ENCODE data around the gene NEK1.

NEK1 gene

GRCh38 chr4:169617306-169617705, 4.9 kb upstream of the NEK1 start:
- H3K27me3 ChIP-seq (ENCODE audit: control insufficient read depth, insufficient read depth, low read length), result no peaks in the 10 kb centered on the region
- H3K27ac ChIP-seq (ENCODE audit: low read depth, low read length), result no peak overlapping the region
- H3K9me3 ChIP-seq (ENCODE audit: control insufficient read depth, insufficient read depth, low read length), result no peaks in the 10 kb centered on the region
- no peaks in the 10 kb centered on the region for H3K36me3 ChIP-seq (ENCODE audit: control insufficient read depth, insufficient read depth, low read length)
- H3K4me3 ChIP-seq (ENCODE audit: low read depth, low read length), result no peak overlapping the region
- no peak overlapping the region for H3K9ac ChIP-seq (ENCODE audit: low read depth, low read length)
- H3K4me1 ChIP-seq (ENCODE audit: control insufficient read depth, insufficient read depth, low read length), result peaks cover 14% of the 10 kb centered on the region; the same call in 1 of the 2 replicates

GRCh38 chr4:169616846-169617245, 4.5 kb upstream of the NEK1 start:
- Histone ChIP-seq H3K4me3 (ENCODE audit: low read depth, low read length) (no peak overlapping the region), H3K27me3 (ENCODE audit: control insufficient read depth, insufficient read depth, low read length) (no peaks in the 10 kb centered on the region), H3K9me3 (ENCODE audit: control insufficient read depth, insufficient read depth, low read length) (no peaks in the 10 kb centered on the region), H3K36me3 (ENCODE audit: control insufficient read depth, insufficient read depth, low read length) (no peaks in the 10 kb centered on the region), H3K4me1 (ENCODE audit: control insufficient read depth, insufficient read depth, low read length) (peaks cover 9% of the 10 kb centered on the region; the same call in 1 of the 2 replicates), H3K9ac (ENCODE audit: low read depth, low read length) (no peak overlapping the region), H3K27ac (ENCODE audit: low read depth, low read length) (no peak overlapping the region)

GRCh38 chr4:169615467-169616106, 3.2 kb upstream of the NEK1 start:
- H3K4me3 ChIP-seq (ENCODE audit: low read depth, low read length), result no peak overlapping the region
- no peaks in the 10 kb centered on the region for H3K27me3 ChIP-seq (ENCODE audit: control insufficient read depth, insufficient read depth, low read length)
- peaks cover 13% of the 10 kb centered on the region; the same call in 1 of the 2 replicates for H3K4me1 ChIP-seq (ENCODE audit: control insufficient read depth, insufficient read depth, low read length)
- no peak overlapping the region for H3K9ac ChIP-seq (ENCODE audit: low read depth, low read length)
- H3K36me3 ChIP-seq (ENCODE audit: control insufficient read depth, insufficient read depth, low read length), result no peaks in the 10 kb centered on the region
- H3K27ac ChIP-seq (ENCODE audit: low read depth, low read length), result no peak overlapping the region
- H3K9me3 ChIP-seq (ENCODE audit: control insufficient read depth, insufficient read depth, low read length), result no peaks in the 10 kb centered on the region

GRCh38 chr4:169612871-169613859, 782 bp upstream of the NEK1 start:
- Histone ChIP-seq H3K36me3 (ENCODE audit: control insufficient read depth, insufficient read depth, low read length) (no peaks in the 10 kb centered on the region), H3K27ac (ENCODE audit: low read depth, low read length) (peak overlapping the region; percentile 96), H3K9me3 (ENCODE audit: control insufficient read depth, insufficient read depth, low read length) (no peaks in the 10 kb centered on the region), H3K4me1 (ENCODE audit: control insufficient read depth, insufficient read depth, low read length) (peaks cover 13% of the 10 kb centered on the region; the same call in 1 of the 2 replicates), H3K27me3 (ENCODE audit: control insufficient read depth, insufficient read depth, low read length) (no peaks in the 10 kb centered on the region), H3K4me3 (ENCODE audit: low read depth, low read length) (peak overlapping the region; percentile 94), H3K9ac (ENCODE audit: low read depth, low read length) (peak overlapping the region; percentile 49; the same call in 1 of the 2 replicates)

- Histone ChIP-seq H3K4me3 (ENCODE audit: low read depth, low read length) (peak overlapping the region; percentile 94), H3K9ac (ENCODE audit: low read depth, low read length) (no peak overlapping the region), H3K27ac (ENCODE audit: low read depth, low read length) (no peak overlapping the region)
Measured at GRCh38 chr4:169611157-169611556, 1.2 kb downstream of the NEK1 start.

GRCh38 chr4:169604903-169605331, 7.5 kb downstream of the NEK1 start:
- H3K36me3 ChIP-seq (ENCODE audit: control insufficient read depth, insufficient read depth, low read length), result peaks cover 16% of the 10 kb centered on the region; the same call in 1 of the 2 replicates
- no peaks in the 10 kb centered on the region for H3K9me3 ChIP-seq (ENCODE audit: control insufficient read depth, insufficient read depth, low read length)
- H3K27ac ChIP-seq (ENCODE audit: low read depth, low read length), result no peak overlapping the region
- no peaks in the 10 kb centered on the region for H3K27me3 ChIP-seq (ENCODE audit: control insufficient read depth, insufficient read depth, low read length)
- H3K9ac ChIP-seq (ENCODE audit: low read depth, low read length), result no peak overlapping the region
- no peak overlapping the region for H3K4me3 ChIP-seq (ENCODE audit: low read depth, low read length)
- H3K4me1 ChIP-seq (ENCODE audit: control insufficient read depth, insufficient read depth, low read length), result no peaks in the 10 kb centered on the region

More at GRCh38 chr4:169611157-169611556, 1.2 kb downstream of the NEK1 start:
- Histone ChIP-seq H3K36me3 (ENCODE audit: control insufficient read depth, insufficient read depth, low read length) (no peaks in the 10 kb centered on the region), H3K4me1 (ENCODE audit: control insufficient read depth, insufficient read depth, low read length) (peaks cover 13% of the 10 kb centered on the region; the same call in 1 of the 2 replicates), H3K27me3 (ENCODE audit: control insufficient read depth, insufficient read depth, low read length) (no peaks in the 10 kb centered on the region), H3K9me3 (ENCODE audit: control insufficient read depth, insufficient read depth, low read length) (no peaks in the 10 kb centered on the region)

GRCh38 chr4:169604131-169604900, 8.1 kb downstream of the NEK1 start:
- Histone ChIP-seq H3K4me3 (ENCODE audit: low read depth, low read length) (no peak overlapping the region), H3K4me1 (ENCODE audit: control insufficient read depth, insufficient read depth, low read length) (no peaks in the 10 kb centered on the region), H3K36me3 (ENCODE audit: control insufficient read depth, insufficient read depth, low read length) (peaks cover 16% of the 10 kb centered on the region; the same call in 1 of the 2 replicates), H3K27ac (ENCODE audit: low read depth, low read length) (no peak overlapping the region), H3K9me3 (ENCODE audit: control insufficient read depth, insufficient read depth, low read length) (no peaks in the 10 kb centered on the region), H3K27me3 (ENCODE audit: control insufficient read depth, insufficient read depth, low read length) (no peaks in the 10 kb centered on the region), H3K9ac (ENCODE audit: low read depth, low read length) (no peak overlapping the region)

GRCh38 chr4:169603312-169603711, 9.1 kb downstream of the NEK1 start:
- Histone ChIP-seq H3K4me3 (ENCODE audit: low read depth, low read length) (no peak overlapping the region), H3K9me3 (ENCODE audit: control insufficient read depth, insufficient read depth, low read length) (no peaks in the 10 kb centered on the region), H3K4me1 (ENCODE audit: control insufficient read depth, insufficient read depth, low read length) (no peaks in the 10 kb centered on the region), H3K9ac (ENCODE audit: low read depth, low read length) (no peak overlapping the region), H3K27me3 (ENCODE audit: control insufficient read depth, insufficient read depth, low read length) (no peaks in the 10 kb centered on the region), H3K36me3 (ENCODE audit: control insufficient read depth, insufficient read depth, low read length) (peaks cover 22% of the 10 kb centered on the region; the same call in 1 of the 2 replicates), H3K27ac (ENCODE audit: low read depth, low read length) (no peak overlapping the region)

- Histone ChIP-seq H3K36me3 (ENCODE audit: control insufficient read depth, insufficient read depth, low read length) (peaks cover 23% of the 10 kb centered on the region), H3K27ac (ENCODE audit: low read depth, low read length) (no peak overlapping the region), H3K27me3 (ENCODE audit: control insufficient read depth, insufficient read depth, low read length) (no peaks in the 10 kb centered on the region), H3K4me1 (ENCODE audit: control insufficient read depth, insufficient read depth, low read length) (no peaks in the 10 kb centered on the region), H3K9me3 (ENCODE audit: control insufficient read depth, insufficient read depth, low read length) (no peaks in the 10 kb centered on the region), H3K9ac (ENCODE audit: low read depth, low read length) (no peak overlapping the region), H3K4me3 (ENCODE audit: low read depth, low read length) (no peak overlapping the region)
Measured at GRCh38 chr4:169601016-169601771, 11.2 kb downstream of the NEK1 start.

All from HUES48 (cell line).